Thyroid gland (tissue), 4 donors: ENCODE measurements around the gene ARHGEF38.

Source experiments
- POLR2A ChIP-seq, 2 donors: fragments of 450-650 bp; IDR thresholded peaks; one replicate each; pipeline ENCODE4 v1.6.1; 2017; ENCODE audit warnings: antibody characterized with exemption in 2 of 2, mild to moderate bottlenecking in 2 of 2, moderate library complexity in 1 of 2
- TF ChIP-seq, protein P1 (sequence below), 6 experiments: fragments of 200-600 bp in 3 of 6; fragments of 450-650 bp in 3 of 6; sonication (generic) in 3 of 6; IDR thresholded peaks; one replicate each; pipeline ENCODE4 v1.5.1; 2016 to 2019; ENCODE audit warnings: antibody characterized with exemption in 6 of 6, mild to moderate bottlenecking in 2 of 6, inconsistent platforms in 1 of 6, moderate library complexity in 1 of 6

GRCh38 chr4:105666693-105667092 lies 114.3 kb downstream of the ARHGEF38 start:
- TF ChIP-seq, protein P1, sequence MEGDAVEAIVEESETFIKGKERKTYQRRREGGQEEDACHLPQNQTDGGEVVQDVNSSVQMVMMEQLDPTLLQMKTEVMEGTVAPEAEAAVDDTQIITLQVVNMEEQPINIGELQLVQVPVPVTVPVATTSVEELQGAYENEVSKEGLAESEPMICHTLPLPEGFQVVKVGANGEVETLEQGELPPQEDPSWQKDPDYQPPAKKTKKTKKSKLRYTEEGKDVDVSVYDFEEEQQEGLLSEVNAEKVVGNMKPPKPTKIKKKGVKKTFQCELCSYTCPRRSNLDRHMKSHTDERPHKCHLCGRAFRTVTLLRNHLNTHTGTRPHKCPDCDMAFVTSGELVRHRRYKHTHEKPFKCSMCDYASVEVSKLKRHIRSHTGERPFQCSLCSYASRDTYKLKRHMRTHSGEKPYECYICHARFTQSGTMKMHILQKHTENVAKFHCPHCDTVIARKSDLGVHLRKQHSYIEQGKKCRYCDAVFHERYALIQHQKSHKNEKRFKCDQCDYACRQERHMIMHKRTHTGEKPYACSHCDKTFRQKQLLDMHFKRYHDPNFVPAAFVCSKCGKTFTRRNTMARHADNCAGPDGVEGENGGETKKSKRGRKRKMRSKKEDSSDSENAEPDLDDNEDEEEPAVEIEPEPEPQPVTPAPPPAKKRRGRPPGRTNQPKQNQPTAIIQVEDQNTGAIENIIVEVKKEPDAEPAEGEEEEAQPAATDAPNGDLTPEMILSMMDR (IDR thresholded peaks at IDR 0.05), result peak in 4 of 6 experiments; percentile 13 to 52 (median 36)
- TF ChIP-seq POLR2A (IDR thresholded peaks at IDR 0.05), result no peak
